Esophagus squamous epithelium (tissue), 4 donors: Measurements from ENCODE around the gene CHST8.

Experiments used
- POLR2A ChIP-seq, 4 donors: fragments of 450-650 bp; IDR thresholded peaks; one replicate each; pipeline ENCODE4 v1.6.1; 2017; ENCODE audit warnings: antibody characterized with exemption in 4 of 4, mild to moderate bottlenecking in 4 of 4, moderate library complexity in 3 of 4
- TF ChIP-seq, protein P1 (sequence below), 6 experiments: fragments of 450-650 bp in 4 of 6; fragments of 200-600 bp in 2 of 6; sonication (generic) in 2 of 6; IDR thresholded peaks; one replicate each; pipeline ENCODE4 v1.5.1; 2016 to 2019; ENCODE audit warnings: antibody characterized with exemption in 6 of 6, mild to moderate bottlenecking in 4 of 6, moderate library complexity in 4 of 6

DNA sequence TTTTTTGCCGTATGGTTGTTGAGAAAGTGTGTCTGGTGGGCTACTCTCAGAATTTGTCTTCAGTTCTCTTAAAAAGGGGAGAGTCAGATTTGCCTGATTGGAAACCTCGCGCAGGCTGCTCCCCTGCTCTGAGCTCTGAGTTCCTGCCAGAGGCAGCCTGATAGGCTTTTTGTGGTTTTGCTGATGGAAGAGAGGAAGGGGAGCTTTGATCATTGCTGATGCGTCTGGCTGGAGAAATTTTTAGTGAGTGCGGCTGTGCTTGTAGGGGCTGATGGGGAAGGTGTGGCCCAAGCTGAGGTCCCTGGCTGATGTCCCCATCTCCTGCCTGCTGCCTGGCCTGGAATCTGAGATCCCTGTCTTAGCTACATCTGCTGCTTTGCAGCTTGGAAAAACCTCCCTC lies 2.8 kb downstream of the CHST8 start:
- TF ChIP-seq POLR2A (IDR thresholded peaks at IDR 0.05), result no peak
- TF ChIP-seq, protein P1, sequence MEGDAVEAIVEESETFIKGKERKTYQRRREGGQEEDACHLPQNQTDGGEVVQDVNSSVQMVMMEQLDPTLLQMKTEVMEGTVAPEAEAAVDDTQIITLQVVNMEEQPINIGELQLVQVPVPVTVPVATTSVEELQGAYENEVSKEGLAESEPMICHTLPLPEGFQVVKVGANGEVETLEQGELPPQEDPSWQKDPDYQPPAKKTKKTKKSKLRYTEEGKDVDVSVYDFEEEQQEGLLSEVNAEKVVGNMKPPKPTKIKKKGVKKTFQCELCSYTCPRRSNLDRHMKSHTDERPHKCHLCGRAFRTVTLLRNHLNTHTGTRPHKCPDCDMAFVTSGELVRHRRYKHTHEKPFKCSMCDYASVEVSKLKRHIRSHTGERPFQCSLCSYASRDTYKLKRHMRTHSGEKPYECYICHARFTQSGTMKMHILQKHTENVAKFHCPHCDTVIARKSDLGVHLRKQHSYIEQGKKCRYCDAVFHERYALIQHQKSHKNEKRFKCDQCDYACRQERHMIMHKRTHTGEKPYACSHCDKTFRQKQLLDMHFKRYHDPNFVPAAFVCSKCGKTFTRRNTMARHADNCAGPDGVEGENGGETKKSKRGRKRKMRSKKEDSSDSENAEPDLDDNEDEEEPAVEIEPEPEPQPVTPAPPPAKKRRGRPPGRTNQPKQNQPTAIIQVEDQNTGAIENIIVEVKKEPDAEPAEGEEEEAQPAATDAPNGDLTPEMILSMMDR (IDR thresholded peaks at IDR 0.05), result no peak
